ENCODE measurements around the gene CSTPP1.
"Not testable (repeated sequence)": the region's sequence is repeated elsewhere in the genome, so short reads cannot be mapped to it uniquely, and the experiment has no call there.

GRCh38 chr11:47191137-47191536 lies 254.6 kb downstream of the CSTPP1 start:
- not testable (repeated sequence) for TF ChIP-seq CTCF (conservative IDR thresholded peaks at IDR 0.05 in 1 of 2, IDR thresholded peaks at IDR 0.05 in 1 of 2; ENCODE audit: low read depth in 1 of 2, low read length in 2 of 2); EZH2 (IDR thresholded peaks at IDR 0.05; ENCODE audit: low read length, missing control alignments)
